ENCODE results near the gene ZNF776.
"Not testable (repeated sequence)": the region's sequence is repeated elsewhere in the genome, so short reads cannot be mapped to it uniquely, and the experiment has no call there.

The ZNF776 gene

GRCh38 chr19:57746580-57747471 lies at the start of gene ZNF776:
Gene ZNF776 (plus strand): TSS chr19:57746815. CDS start chr19:57747059, 244 bp downstream.
- Histone ChIP-seq H3K9ac (ENCODE audit: low read length in 2 of 2) (peak within 1 kb of the TSS; percentile 78 to 93), H3K9me3 (ENCODE audit: control insufficient read depth in 2 of 2, low read length in 2 of 2) (peaks cover 5 to 15% of the 10 kb centered on the region in 2 donors), H3K4me1 (ENCODE audit: control insufficient read depth, insufficient read depth, low read length) (peaks cover 15% of the 10 kb centered on the region), H3K27me3 (ENCODE audit: control insufficient read depth in 1 of 2, insufficient read depth in 2 of 2, low read length in 2 of 2) (no peaks in the 10 kb centered on the region), H3K27ac (ENCODE audit: low read length) (peak within 1 kb of the TSS; percentile 74), H3K4me3 (ENCODE audit: low read length in 2 of 2) (peak within 1 kb of the TSS; percentile 86 to 99), H3K36me3 (ENCODE audit: control insufficient read depth in 2 of 2, insufficient read depth in 2 of 2, low read length in 2 of 2) (peaks cover 23 to 24% of the 10 kb centered on the region in 2 donors)

GRCh38 chr19:57701625-57702024 lies 45.0 kb upstream of the ZNF776 start:
- Histone ChIP-seq H3K36me3 (ENCODE audit: control insufficient read depth in 2 of 2, insufficient read depth in 2 of 2, low read length in 2 of 2) (peaks cover 42 to 47% of the 10 kb centered on the region in 2 donors), H3K27ac (ENCODE audit: low read length) (no peak overlapping the region), H3K9me3 (ENCODE audit: control insufficient read depth in 2 of 2, low read length in 2 of 2) (peaks cover 27 to 28% of the 10 kb centered on the region in 2 donors), H3K4me3 (ENCODE audit: low read length in 2 of 2) (no peak overlapping the region), H3K27me3 (ENCODE audit: control insufficient read depth in 1 of 2, insufficient read depth in 2 of 2, low read length in 2 of 2) (no peaks in the 10 kb centered on the region), H3K9ac (ENCODE audit: low read length in 2 of 2) (no peak overlapping the region), H3K4me1 (ENCODE audit: control insufficient read depth, insufficient read depth, low read length) (peaks cover 15% of the 10 kb centered on the region)

- H3K4me3 ChIP-seq (ENCODE audit: low read length in 2 of 2): peak overlapping the region in 1 of 2 donors; percentile 47
Observed at GRCh38 chr19:57706346-57706745, 40.3 kb upstream of the ZNF776 start.

DNA sequence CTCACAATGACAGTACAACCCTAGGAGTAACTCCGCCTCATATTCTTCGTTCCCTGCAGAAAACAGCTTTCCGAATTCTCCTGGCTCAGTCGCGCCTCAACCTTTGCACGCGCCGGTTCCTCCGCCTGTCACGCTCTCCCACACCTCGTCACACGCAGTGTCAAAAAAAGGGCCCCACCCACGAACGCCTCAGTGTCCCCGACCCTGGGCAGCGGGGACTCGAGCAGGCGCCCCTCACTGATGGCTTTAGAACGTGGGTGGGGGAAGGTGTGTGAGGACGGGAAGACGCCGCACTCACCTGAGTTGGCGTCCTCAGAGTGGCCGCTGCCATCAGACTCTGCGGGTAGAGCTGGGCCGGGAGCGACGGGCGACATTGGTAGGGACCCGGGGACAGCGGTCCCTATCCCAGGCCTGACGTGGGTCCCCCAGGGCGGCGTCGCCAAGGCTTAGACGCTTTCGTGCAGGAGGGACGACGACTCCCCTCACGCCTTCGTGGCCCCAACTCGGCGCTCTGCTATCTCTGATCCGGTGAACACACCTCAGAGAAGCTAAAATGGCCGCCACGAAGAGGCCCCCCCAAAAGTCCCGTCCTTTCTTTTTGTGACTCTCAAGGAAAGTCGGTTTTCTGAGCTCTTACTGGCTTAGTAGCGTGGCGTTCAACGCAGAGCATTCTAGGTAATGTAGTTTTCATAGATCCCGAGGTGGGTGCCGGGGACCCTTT lies 37.8 kb upstream of the ZNF776 start, which contains the start of gene ZNF154:
TSS of gene ZNF154 (minus strand) at position 564 of the 721 bp plus-strand sequence. CDS start at position 331, 233 bp downstream.
- Histone ChIP-seq H3K9ac (ENCODE audit: low read length in 2 of 2) (peak within 1 kb of the TSS; percentile 84 to 87), H3K27me3 (ENCODE audit: control insufficient read depth in 1 of 2, insufficient read depth in 2 of 2, low read length in 2 of 2) (no peaks in the 10 kb centered on the region), H3K36me3 (ENCODE audit: control insufficient read depth in 2 of 2, insufficient read depth in 2 of 2, low read length in 2 of 2) (peaks cover 12 to 13% of the 10 kb centered on the region in 2 donors), H3K4me1 (ENCODE audit: control insufficient read depth, insufficient read depth, low read length) (peaks cover 26% of the 10 kb centered on the region), H3K9me3 (ENCODE audit: control insufficient read depth in 2 of 2, low read length in 2 of 2) (peaks cover 8 to 12% of the 10 kb centered on the region in 2 donors), H3K4me3 (ENCODE audit: low read length in 2 of 2) (peak within 1 kb of the TSS; percentile 80 to 86), H3K27ac (ENCODE audit: low read length) (peak within 1 kb of the TSS; percentile 78)

More at GRCh38 chr19:57706346-57706745, 40.3 kb upstream of the ZNF776 start:
- peaks cover 17 to 22% of the 10 kb centered on the region in 2 donors for H3K9me3 ChIP-seq (ENCODE audit: control insufficient read depth in 2 of 2, low read length in 2 of 2)
- no peak overlapping the region for H3K9ac ChIP-seq (ENCODE audit: low read length in 2 of 2)
- H3K36me3 ChIP-seq (ENCODE audit: control insufficient read depth in 2 of 2, insufficient read depth in 2 of 2, low read length in 2 of 2): peaks cover 30 to 31% of the 10 kb centered on the region in 2 donors
- no peaks in the 10 kb centered on the region for H3K27me3 ChIP-seq (ENCODE audit: control insufficient read depth in 1 of 2, insufficient read depth in 2 of 2, low read length in 2 of 2)
- no peak overlapping the region for H3K27ac ChIP-seq (ENCODE audit: low read length)
- H3K4me1 ChIP-seq (ENCODE audit: control insufficient read depth, insufficient read depth, low read length): peaks cover 26% of the 10 kb centered on the region

- Histone ChIP-seq H3K36me3 (ENCODE audit: control insufficient read depth in 2 of 2, insufficient read depth in 2 of 2, low read length in 2 of 2) (peaks cover 6 to 7% of the 10 kb centered on the region in 2 donors), H3K27ac (ENCODE audit: low read length) (peak overlapping the region; percentile 78), H3K4me1 (ENCODE audit: control insufficient read depth, insufficient read depth, low read length) (peaks cover 26% of the 10 kb centered on the region), H3K4me3 (ENCODE audit: low read length in 2 of 2) (peak overlapping the region; percentile 80 to 86), H3K27me3 (ENCODE audit: control insufficient read depth in 1 of 2, insufficient read depth in 2 of 2, low read length in 2 of 2) (no peaks in the 10 kb centered on the region), H3K9me3 (ENCODE audit: control insufficient read depth in 2 of 2, low read length in 2 of 2) (peaks cover 7 to 8% of the 10 kb centered on the region in 2 donors), H3K9ac (ENCODE audit: low read length in 2 of 2) (peak overlapping the region; percentile 84 to 87)
Observed at GRCh38 chr19:57709616-57710015, 37.0 kb upstream of the ZNF776 start.

DNA sequence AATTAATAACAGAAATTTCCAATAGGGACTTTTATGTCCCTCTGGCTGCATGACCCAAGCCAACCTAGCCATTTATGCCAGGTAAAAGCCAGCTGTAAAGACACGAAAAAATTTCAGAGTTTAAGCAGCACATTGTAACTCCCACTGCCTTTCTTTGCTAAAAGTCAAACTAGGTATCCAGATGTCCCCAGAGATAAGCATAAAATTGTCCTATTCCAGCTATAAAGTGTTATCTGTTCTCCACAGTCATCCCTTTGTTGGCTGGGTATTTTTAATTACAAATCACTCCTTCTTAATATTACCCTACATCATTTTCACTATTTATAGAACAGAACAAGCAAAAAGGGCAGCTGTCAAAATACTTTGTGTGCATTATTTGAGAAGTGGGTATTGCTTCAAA lies 34.4 kb upstream of the ZNF776 start:
- Histone ChIP-seq H3K36me3 (ENCODE audit: control insufficient read depth in 2 of 2, insufficient read depth in 2 of 2, low read length in 2 of 2) (peaks cover 3 to 5% of the 10 kb centered on the region in 2 donors), H3K4me1 (ENCODE audit: control insufficient read depth, insufficient read depth, low read length) (peaks cover 8% of the 10 kb centered on the region), H3K9ac (ENCODE audit: low read length in 2 of 2) (no peak overlapping the region), H3K9me3 (ENCODE audit: control insufficient read depth in 2 of 2, low read length in 2 of 2) (peaks cover 3 to 7% of the 10 kb centered on the region in 2 donors), H3K4me3 (ENCODE audit: low read length in 2 of 2) (no peak overlapping the region), H3K27me3 (ENCODE audit: control insufficient read depth in 1 of 2, insufficient read depth in 2 of 2, low read length in 2 of 2) (no peaks in the 10 kb centered on the region), H3K27ac (ENCODE audit: low read length) (no peak overlapping the region)

DNA sequence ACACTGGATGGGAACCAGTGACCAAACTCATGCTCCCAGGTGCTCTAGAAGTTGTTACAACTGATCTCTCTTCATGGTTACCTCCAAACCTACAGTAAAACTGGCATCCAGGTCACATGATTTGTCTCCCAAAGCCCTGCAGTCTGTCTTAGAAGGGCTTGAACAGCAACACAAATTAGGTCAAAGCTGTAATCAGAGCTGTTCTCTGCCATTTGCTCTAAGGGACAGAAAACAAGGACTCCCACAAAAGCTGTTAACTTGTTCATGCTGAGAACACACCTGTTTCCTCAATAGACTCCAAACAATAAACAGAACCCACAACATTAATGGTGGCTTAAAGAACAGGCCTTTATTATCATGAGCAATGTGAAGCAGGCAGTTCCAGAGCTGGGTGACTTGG lies 27.2 kb upstream of the ZNF776 start:
- Histone ChIP-seq H3K27me3 (ENCODE audit: control insufficient read depth in 1 of 2, insufficient read depth in 2 of 2, low read length in 2 of 2) (no peaks in the 10 kb centered on the region), H3K9me3 (ENCODE audit: control insufficient read depth in 2 of 2, low read length in 2 of 2) (peaks cover 16 to 51% of the 10 kb centered on the region in 2 donors), H3K4me3 (ENCODE audit: low read length in 2 of 2) (no peak overlapping the region), H3K9ac (ENCODE audit: low read length in 2 of 2) (no peak overlapping the region), H3K27ac (ENCODE audit: low read length) (no peak overlapping the region), H3K36me3 (ENCODE audit: control insufficient read depth in 2 of 2, insufficient read depth in 2 of 2, low read length in 2 of 2) (peaks cover 37 to 41% of the 10 kb centered on the region in 2 donors), H3K4me1 (ENCODE audit: control insufficient read depth, insufficient read depth, low read length) (no peaks in the 10 kb centered on the region)

DNA sequence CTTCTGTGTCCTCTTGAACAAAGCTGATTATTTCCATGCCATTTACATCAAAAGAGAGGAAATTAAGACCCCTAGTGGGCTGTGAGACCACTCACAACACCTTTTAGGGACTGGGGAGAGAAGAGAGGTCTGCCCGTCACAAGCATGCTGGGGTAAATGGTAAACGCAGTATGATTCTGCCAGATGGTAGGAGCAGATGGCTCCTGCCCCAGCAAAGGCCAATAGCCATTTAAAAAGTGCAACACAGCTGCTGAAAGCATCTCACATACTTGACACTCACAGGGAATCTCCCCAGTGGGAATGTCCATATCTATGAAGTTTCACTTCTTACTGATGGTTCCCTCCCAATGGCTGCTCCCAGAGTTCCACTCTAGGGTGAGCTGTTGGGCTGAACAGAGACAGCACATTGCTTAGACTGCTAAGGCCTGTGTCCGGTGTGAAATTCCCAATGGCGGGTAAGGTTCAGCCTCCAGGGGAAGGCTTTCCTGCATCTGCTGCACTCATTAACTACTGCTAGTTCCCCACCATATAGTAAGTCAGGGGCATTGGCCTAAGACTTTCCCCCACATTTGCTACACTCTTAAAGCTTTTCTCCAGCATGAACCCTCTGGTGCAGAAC lies 26.6 kb upstream of the ZNF776 start:
- no peaks in the 10 kb centered on the region for H3K4me1 ChIP-seq (ENCODE audit: control insufficient read depth, insufficient read depth, low read length)
- no peak overlapping the region for H3K27ac ChIP-seq (ENCODE audit: low read length)
- no peak overlapping the region for H3K4me3 ChIP-seq (ENCODE audit: low read length in 2 of 2)
- peaks cover 37 to 41% of the 10 kb centered on the region in 2 donors for H3K36me3 ChIP-seq (ENCODE audit: control insufficient read depth in 2 of 2, insufficient read depth in 2 of 2, low read length in 2 of 2)
- H3K9ac ChIP-seq (ENCODE audit: low read length in 2 of 2): no peak overlapping the region
- no peaks in the 10 kb centered on the region for H3K27me3 ChIP-seq (ENCODE audit: control insufficient read depth in 1 of 2, insufficient read depth in 2 of 2, low read length in 2 of 2)
- H3K9me3 ChIP-seq (ENCODE audit: control insufficient read depth in 2 of 2, low read length in 2 of 2): peaks cover 16 to 51% of the 10 kb centered on the region in 2 donors

- Histone ChIP-seq H3K4me1 (ENCODE audit: control insufficient read depth, insufficient read depth, low read length) (no peaks in the 10 kb centered on the region), H3K27ac (ENCODE audit: low read length) (no peak overlapping the region), H3K9ac (ENCODE audit: low read length in 2 of 2) (no peak overlapping the region), H3K27me3 (ENCODE audit: control insufficient read depth in 1 of 2, insufficient read depth in 2 of 2, low read length in 2 of 2) (no peaks in the 10 kb centered on the region), H3K4me3 (ENCODE audit: low read length in 2 of 2) (no peak overlapping the region), H3K9me3 (ENCODE audit: control insufficient read depth in 2 of 2, low read length in 2 of 2) (peaks cover 16 to 51% of the 10 kb centered on the region in 2 donors), H3K36me3 (ENCODE audit: control insufficient read depth in 2 of 2, insufficient read depth in 2 of 2, low read length in 2 of 2) (peaks cover 37 to 41% of the 10 kb centered on the region in 2 donors)
Observed at GRCh38 chr19:57720878-57721277, 25.7 kb upstream of the ZNF776 start.

DNA sequence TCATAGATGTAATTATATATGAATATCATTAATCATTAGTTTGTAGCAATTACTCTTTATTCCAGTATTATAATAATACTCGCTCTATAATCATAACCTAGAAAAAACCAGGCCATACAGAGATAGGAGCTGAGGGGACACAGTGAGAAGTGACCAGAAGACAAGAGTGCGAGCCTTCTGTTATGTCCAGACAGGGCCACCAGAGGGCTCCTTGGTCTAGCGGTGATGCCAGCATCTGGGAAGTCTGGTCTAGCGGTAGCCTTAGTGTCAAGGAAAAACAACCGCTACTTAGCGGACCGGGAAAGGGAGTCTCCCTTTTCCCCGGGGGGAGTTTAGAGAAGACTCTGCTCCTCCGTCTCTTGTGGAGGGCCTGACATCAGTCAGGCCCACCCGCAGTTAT lies 8.3 kb upstream of the ZNF776 start:
- not testable (repeated sequence) for H3K36me3 ChIP-seq (ENCODE audit: control insufficient read depth in 2 of 2, insufficient read depth in 2 of 2, low read length in 2 of 2); H3K27me3 ChIP-seq (ENCODE audit: control insufficient read depth in 1 of 2, insufficient read depth in 2 of 2, low read length in 2 of 2); H3K9me3 ChIP-seq (ENCODE audit: control insufficient read depth in 2 of 2, low read length in 2 of 2); H3K4me1 ChIP-seq (ENCODE audit: control insufficient read depth, insufficient read depth, low read length); H3K9ac ChIP-seq (ENCODE audit: low read length in 2 of 2); H3K27ac ChIP-seq (ENCODE audit: low read length)
- peak overlapping the region in 1 of 2 donors; percentile 8 for H3K4me3 ChIP-seq (ENCODE audit: low read length in 2 of 2)
